Measurements from ENCODE around the gene QSOX2. TPM values are rescaled to one million over a fixed set of nuclear protein-coding genes. Genes with fewer than 3 reads are reported as not detected.

QSOX2 gene
- polyA plus RNA-seq, 2 of the 4 experiments (the other 2 are of a cell fraction), result 22.3 to 30.2 TPM

GRCh38 chr9:136197930-136198604 is 47.5 kb downstream of the QSOX2 start (continued):
- no peak for TF ChIP-seq HOXB5 (CRISPR knock-in tag; IDR thresholded peaks at IDR 0.05)
- no peak for TF ChIP-seq HEYL (CRISPR knock-in tag; IDR thresholded peaks at IDR 0.05)
- no peak for TF ChIP-seq FOXS1 (CRISPR knock-in tag; IDR thresholded peaks at IDR 0.05)

- ATAC-seq (no peak), FAIRE-seq (no peak), DNase-seq (ENCODE audit: low read depth in 1 of 2, low spot score in 1 of 2) (no peak)
- no peak overlapping the region for H3K27ac ChIP-seq
- no peaks in the 10 kb centered on the region for H3K9me3 ChIP-seq
- CTCF ChIA-PET, result interaction anchor here (0.6 to 1.4 kb wide), 6 partner anchors 11 to 226 kb away, joined by 3 to 6 read pairs (median 3); no protein-coding TSS in a partner anchor
- POLR2A ChIA-PET, result no interaction called here
- peaks cover 20% of the 10 kb centered on the region for H3K4me1 ChIP-seq
- WGBS (ENCODE audit: missing lambda C conversion rate), result 48% methylated on average over 17 of the region's 35 CpGs
- H3K4me3 ChIP-seq, result no peak overlapping the region
- TF ChIP-seq CHD2 (IDR thresholded peaks at IDR 0.05; ENCODE audit: low read length, partially characterized antibody) (no peak), CBX2 (IDR thresholded peaks at IDR 0.05; ENCODE audit: borderline replicate concordance, low read depth) (no peak), JUNB (IDR thresholded peaks at IDR 0.05) (no peak), KDM5A (IDR thresholded peaks at IDR 0.05) (no peak), CBX8 (IDR thresholded peaks at IDR 0.05) (no peak), FOSB (CRISPR knock-in tag; IDR thresholded peaks at IDR 0.05) (no peak), BHLHE40 (IDR thresholded peaks at IDR 0.05; ENCODE audit: low read depth, low read length) (no peak), RARB (CRISPR knock-in tag; IDR thresholded peaks at IDR 0.05) (no peak), SREBF2 (IDR thresholded peaks at IDR 0.05) (no peak), CEBPB (IDR thresholded peaks at IDR 0.05) (no peak), FOSL2 (IDR thresholded peaks at IDR 0.05) (no peak), FOSL2 (CRISPR knock-in tag; IDR thresholded peaks at IDR 0.05) (no peak), ZC3H11A (IDR thresholded peaks at IDR 0.05) (no peak)
- TF ChIP-seq, protein P1, sequence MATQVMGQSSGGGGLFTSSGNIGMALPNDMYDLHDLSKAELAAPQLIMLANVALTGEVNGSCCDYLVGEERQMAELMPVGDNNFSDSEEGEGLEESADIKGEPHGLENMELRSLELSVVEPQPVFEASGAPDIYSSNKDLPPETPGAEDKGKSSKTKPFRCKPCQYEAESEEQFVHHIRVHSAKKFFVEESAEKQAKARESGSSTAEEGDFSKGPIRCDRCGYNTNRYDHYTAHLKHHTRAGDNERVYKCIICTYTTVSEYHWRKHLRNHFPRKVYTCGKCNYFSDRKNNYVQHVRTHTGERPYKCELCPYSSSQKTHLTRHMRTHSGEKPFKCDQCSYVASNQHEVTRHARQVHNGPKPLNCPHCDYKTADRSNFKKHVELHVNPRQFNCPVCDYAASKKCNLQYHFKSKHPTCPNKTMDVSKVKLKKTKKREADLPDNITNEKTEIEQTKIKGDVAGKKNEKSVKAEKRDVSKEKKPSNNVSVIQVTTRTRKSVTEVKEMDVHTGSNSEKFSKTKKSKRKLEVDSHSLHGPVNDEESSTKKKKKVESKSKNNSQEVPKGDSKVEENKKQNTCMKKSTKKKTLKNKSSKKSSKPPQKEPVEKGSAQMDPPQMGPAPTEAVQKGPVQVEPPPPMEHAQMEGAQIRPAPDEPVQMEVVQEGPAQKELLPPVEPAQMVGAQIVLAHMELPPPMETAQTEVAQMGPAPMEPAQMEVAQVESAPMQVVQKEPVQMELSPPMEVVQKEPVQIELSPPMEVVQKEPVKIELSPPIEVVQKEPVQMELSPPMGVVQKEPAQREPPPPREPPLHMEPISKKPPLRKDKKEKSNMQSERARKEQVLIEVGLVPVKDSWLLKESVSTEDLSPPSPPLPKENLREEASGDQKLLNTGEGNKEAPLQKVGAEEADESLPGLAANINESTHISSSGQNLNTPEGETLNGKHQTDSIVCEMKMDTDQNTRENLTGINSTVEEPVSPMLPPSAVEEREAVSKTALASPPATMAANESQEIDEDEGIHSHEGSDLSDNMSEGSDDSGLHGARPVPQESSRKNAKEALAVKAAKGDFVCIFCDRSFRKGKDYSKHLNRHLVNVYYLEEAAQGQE (IDR thresholded peaks at IDR 0.05), result no peak
- TF ChIP-seq, protein P2, sequence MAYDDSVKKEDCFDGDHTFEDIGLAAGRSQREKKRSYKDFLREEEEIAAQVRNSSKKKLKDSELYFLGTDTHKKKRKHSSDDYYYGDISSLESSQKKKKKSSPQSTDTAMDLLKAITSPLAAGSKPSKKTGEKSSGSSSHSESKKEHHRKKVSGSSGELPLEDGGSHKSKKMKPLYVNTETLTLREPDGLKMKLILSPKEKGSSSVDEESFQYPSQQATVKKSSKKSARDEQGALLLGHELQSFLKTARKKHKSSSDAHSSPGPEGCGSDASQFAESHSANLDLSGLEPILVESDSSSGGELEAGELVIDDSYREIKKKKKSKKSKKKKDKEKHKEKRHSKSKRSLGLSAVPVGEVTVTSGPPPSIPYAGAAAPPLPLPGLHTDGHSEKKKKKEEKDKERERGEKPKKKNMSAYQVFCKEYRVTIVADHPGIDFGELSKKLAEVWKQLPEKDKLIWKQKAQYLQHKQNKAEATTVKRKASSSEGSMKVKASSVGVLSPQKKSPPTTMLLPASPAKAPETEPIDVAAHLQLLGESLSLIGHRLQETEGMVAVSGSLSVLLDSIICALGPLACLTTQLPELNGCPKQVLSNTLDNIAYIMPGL (CRISPR knock-in tag; IDR thresholded peaks at IDR 0.05; ENCODE audit: borderline replicate concordance), result no peak
- H3K4me2 ChIP-seq, result no peak overlapping the region
Observed at GRCh38 chr9:136197084-136197875, 48.3 kb downstream of the QSOX2 start.
